Measurements from ENCODE around the gene SNUPN.
"Not testable (repeated sequence)": the region's sequence is repeated elsewhere in the genome, so short reads cannot be mapped to it uniquely, and the experiment has no call there.

The SNUPN gene

DNA sequence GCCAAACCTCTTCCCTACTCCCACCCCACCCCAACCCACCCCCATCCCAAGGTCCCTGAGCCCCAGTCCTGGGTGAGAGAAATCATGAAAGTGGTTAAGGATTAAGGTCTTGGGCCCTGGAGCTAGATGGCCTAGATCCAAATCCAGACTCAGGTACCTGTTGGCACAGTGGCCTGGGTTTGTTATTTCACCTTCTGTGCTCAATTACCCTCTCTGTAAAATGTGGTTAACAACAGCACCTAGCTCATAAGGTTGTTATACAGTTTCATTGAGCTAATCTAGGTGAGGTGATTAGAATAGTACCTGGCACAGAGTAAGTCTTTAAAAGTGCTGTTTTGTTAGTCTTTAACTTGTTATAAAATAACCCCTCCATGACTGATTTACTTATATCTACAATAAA is 6.4 kb upstream of the SNUPN start:
- DNase-seq: no peak

DNA sequence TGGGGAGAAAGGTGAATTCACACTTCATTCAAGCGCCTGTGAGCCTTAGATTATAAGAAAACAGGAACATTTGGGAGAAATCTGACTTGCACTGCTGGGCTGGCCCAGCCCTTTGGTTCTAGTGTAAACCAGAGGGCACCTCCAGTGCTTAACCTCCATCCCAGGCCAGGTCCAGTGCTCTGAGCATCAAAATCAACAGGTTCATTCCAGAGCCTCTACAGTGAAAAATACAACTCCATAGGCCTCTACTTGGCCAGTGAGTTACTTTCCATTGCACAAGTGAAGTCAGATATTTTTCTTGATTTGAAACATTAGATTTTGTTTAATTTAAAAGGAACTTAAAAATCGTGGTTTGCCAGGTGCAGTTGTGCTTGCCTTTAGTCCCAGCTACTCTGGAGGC is 3.0 kb downstream of the SNUPN start:
- DNase-seq: no peak

DNA sequence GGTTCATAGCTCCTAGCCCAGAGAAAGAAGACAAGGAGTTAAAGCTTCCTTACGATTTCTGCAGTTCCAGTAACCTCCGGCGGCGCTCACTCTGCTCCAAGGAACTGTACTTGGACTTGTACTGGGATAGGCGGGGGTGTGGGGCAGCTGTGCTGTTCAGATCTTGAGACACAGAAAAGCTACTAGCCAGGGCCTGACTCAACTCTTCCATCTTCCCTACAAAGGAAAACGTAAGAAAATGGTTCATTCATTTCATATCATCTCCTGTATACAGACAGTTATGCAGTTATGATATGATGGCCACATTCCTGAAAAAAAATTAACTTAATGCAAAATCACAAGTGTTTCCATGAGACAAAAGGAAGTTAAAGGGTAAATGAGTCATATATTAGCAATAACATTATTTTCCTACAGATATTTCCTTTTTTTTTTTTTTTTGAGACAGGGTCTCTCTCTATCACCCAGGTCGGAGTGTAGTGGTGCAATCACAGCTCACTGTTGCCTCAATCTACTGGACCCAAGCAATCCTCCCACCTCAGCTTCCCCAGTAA is 4.6 kb downstream of the SNUPN start:
- DNase-seq: no peak

DNA sequence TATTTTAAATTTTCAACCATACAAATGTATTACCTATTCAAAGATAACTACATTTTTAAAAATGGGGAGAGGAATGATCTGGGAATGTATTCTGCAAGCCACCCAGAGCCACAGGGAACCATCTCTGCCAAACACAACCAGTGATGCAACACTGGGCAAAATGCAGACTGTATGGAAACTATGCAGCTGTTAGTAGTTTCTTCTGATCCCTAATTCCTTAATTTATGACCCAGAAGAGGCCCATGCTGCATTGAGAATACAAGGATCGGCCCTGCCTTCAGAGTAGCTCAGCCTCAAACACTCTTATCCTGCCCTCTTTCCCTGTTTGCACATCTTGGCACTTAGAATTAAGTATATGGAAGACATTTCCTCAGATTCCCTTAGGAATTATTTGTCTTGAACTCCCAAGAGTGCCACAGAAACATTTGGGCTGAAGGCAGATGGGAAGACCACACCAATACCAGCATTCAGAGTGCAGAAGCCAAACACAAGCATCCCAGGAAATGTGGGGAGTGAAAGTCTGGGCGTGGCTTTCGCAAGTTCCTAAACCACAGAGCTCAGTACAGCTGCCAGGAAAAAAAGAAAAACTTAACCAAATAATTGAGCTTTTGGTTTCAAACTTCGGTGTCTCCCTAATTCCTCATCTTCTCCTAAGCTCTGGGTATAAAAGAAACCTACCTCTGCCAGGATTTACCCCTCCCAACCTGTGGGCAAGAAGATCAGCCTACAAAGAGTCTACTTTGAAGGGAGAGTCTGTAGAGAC is 5.3 kb downstream of the SNUPN start:
- no peak for DNase-seq

DNA sequence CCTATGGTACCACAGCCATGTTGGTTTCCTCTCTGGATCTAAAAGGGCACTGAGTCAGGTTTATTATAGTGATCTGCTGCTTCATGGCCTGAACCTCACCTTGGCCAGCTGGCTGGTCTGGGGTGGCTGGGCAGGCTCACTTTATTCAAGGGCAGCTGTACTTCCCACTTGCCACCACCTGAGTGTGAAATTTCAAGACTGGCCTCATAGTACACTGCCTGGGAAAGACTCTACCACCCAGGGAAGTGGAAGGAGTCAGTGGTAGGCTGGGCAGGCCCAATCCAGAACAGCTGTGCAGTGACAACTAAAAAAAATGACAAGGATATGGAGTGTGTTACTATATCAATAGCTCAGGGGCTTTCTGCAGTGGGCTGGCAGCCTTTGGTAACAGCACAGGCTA is 8.8 kb downstream of the SNUPN start:
- no peak for DNase-seq

DNA sequence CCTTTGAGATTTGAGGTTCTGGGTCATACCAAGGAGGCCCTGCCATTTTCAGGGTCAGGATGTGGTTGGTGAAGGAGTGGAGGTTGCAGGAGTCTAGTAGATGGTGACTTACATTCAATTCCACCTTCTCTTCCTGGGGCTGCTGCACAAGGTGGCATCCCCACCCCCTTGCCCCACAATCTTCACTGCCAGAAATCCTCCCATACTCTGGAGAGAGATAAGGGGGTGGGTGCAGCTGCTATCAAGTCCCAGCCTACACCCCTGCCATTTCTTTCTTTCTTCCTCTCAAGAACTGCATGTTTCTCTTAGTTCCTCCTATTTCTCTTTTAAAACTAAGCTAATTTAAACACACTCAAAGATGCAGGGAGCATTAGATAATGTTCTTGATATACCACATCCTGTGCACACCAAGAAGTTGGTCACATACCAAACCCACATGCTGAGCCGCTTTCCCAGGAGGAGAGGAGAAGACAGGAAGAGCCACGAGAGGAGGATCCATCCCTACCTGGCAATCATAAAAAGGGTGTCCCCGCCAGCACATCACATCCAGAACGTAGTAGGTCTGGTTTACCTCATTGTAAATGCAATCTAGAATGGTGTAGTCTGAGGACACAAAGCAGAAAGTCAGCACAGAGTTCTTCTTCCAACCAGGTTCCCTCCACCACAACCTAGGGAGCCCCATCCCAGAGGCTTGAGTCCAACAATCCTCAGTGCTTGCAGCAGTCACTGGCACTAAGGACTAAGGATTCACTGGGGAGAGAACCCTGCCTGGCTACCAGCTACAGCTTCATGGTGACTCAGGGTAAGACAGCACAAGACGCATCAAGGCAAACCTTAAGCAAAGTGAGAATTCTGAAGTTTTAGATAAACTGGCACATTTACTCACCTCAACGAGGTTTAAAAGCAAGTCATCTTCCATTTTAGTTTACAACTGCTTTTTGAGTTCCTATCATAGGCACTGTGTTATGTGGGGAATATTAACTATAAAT is 18.5 kb downstream of the SNUPN start:
- DNase-seq: no peak

DNA sequence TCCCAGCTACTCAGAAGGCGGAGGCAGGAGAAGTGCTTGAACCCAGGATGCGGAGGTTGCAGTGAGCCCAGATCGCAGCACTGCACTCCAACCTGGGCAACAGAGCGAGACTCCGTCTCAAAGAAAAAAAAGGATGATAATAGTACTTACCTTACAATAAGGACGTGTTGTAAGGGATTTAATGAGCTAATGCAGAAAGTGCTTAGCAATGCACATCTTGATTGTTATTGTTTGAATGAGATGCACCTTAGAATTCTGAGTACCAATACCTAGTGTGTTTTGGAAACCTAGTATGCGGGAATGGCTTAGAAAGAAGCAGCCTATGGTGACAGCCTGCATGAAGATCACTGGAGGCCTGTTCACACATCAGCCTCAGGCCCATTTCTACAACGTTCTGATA is 19.5 kb downstream of the SNUPN start:
- DNase-seq: no peak

DNA sequence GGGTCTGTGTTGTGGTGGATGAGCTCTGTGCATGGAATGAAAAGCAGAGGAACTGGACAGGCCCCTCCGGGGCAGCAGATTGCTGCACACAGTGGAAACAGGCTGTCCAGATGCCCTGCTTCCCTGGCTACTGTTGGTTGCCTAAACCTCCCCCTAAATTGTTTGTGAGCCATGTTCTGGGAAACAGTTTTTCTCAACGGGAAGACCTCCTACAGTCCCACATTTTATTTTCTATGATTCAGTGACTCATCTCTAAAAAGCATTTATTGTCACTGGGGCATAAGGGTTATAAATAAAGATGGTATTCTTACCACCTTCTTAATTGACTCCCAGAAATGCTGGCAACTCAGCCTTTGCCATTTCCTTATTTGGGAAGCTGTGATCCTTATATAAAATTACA is 26.1 kb downstream of the SNUPN start:
- DNase-seq: no peak

DNA sequence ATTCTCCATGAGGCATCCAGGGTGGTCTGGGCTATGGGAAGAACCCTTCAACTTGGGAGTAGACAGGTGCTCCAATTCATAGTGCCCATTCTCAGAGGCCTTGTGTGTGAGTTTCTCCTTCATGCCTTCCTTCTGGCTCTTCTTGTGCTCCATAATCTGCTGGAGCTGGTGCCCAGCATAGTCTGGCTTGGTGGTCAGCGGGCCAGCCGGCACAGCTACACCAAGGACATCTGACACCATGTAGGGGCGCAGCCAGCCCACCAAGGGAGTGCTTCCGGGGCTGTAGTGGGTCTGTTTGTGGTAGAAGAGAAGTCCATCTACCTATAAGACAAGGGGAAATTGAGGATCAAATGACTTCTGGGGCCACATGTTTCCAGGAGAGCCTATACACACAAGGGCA is 27.2 kb downstream of the SNUPN start:
- DNase-seq: no peak

DNA sequence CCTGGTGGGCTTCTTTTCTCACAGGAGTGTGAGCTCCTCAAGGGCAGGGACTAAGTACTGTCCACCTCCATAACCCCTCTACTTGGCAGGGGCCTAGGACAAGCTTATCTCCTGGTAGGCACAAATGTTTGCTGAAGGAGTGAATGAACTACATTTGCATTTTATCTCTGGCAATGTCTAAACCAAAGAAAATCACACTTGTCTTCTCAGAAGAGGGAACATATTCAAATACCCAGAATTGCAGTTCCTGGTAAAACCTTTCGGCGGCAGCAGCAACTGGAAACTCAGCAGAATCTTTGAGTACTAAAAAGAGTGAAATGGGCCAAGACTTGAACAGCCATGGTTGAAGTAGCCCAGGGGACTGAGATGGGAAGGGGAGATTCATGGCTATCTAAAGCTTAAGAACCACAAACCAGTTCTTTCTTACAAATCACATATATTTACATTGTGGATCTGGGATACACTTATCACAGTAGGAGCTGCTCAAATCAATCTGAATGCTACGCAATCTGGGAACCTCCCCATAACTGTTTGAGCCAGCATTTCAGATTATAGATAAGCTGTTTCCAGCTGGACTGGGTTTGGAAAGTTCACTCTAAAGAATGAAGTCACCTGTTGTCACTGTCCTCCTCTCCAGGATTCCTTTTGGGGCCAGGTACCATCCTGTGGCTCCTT is 27.7 kb downstream of the SNUPN start:
- DNase-seq: no peak

DNA sequence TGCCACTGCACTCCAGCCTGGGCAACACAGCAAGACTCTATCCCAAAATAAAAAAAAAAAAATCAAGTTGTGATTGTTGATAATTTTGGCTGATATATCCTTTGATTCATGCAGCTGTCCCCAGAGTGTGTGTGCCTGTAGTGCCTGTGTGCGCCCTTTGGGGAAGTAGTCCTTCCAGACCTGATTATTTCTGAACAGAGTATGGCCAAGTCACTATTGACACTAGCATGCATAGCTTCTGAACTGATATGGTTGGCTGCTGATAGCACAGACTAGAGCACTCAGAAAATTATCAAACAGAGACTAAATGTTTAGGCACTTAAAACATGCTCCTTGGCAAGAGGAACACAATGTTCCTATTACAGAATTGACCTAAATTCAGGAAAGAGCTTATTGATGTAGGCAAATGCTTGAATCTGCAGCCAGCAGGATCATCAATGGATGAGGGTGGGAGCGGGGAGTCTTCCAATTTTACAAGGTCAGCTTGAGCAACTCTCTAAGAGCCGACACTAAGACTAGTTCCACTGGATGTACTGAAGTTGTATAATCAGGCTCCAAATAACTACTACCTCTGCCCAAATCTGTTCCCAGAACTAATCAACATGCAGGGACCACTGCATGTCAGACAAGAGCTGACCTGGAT is 28.7 kb downstream of the SNUPN start:
- DNase-seq: no peak

DNA sequence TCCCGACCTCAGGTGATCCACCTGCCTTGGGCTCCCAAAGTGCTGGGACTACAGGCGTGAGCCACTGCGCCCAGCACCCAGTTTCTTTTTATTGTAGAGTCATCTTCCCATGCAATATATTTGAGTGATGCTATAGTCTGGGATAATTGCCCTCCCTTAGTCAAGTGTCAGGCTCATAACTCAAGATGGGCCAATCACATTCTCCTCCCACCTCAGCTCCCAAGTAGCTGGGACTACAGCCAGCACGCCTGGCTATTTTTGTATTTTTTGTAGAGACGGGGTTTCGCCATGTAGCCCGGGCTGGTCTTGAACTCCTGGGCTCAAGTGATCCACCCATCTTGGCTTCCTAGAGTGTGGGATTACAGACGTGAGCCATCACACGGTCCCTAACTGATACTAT is 31.2 kb downstream of the SNUPN start:
- DNase-seq: no peak

DNA sequence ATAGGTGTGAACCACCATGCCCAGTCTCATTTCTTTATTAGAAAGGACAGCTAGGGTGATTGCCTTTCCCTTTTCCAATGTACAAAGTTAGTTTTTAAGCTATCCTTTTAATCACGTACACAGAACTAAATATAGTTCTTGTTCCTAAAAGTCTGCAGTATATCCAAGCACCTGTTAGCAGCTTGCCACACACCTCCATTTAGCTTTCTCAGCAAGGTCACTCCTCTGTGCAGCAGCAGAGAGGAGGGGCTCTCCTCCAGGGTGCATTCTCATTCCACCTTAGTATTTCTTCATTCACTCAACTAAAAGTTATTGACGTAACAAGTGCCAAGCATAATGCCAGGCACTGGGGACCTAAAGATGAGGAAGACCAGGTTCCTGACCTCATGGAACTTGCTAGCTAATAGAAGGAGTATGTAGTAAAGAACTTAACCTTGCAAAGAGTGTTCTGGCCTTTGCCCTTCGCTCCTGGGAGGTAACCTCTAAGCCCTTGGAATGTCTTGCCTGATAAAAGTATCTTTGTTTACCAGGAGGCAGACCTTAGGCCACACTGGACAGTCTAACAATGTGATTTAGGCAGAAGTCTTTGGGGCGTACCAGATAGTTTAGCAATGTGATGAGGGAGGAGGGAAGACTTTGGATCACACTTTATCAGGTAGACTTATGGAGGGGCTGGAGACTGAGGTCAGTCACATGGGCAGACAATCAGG is 33.7 kb downstream of the SNUPN start:
- no peak for DNase-seq

DNA sequence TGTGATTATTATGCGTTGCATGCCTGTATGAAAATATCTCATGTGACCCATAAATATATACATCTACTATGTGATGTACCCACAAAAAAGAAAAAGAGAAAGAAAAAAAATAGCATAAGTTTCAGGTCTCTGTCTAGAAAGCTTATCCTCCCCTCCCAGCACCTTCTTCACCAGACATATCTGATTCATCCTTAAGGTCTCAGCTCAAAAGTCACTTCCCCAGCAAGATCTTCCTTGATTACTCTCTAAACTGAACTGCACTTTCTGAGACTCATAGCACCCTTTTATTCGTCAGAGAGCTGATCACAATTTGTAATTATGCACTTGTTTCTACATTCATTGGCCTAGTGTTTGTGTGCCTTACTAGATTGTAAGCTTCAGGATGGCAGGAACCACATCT is 35.3 kb downstream of the SNUPN start:
- no peak for DNase-seq

DNA sequence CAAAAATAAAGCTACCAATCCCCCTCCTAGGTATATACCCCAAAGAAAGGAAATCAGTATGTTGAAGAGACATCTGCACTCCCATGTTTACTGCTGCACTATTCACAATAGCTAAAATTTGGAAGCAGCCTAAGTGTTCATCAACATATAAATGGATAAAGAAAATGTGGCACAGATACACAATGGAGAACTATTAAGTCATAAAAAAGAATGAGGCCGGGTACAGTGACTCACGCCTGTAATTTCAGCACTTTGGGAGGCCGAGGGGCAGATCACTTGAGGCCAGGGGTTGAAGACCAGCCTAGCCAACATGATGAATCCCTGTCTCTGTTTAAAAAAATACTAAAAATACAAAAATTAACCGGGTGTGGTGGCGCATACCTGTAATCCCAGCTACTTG is 36.5 kb downstream of the SNUPN start:
- no peak for DNase-seq

DNA sequence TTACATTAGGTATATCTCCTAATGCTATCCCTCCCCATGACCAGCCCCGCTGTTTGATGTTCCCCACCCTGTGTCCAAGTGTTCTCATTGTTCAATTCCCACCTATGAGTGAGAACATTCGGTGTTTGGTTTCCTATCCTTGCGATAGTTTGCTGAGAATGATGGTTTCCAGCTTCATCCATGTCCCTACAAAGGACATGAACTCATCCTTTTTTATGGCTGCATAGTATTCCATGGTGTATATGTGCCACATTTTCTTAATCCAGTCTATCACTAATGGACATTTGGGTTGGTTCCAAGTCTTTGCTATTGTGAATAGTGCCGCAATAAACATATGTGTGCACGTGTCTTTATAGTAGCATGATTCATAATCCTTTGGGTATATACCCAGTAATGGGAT is 39.1 kb downstream of the SNUPN start:
- not testable (repeated sequence) for DNase-seq

DNA sequence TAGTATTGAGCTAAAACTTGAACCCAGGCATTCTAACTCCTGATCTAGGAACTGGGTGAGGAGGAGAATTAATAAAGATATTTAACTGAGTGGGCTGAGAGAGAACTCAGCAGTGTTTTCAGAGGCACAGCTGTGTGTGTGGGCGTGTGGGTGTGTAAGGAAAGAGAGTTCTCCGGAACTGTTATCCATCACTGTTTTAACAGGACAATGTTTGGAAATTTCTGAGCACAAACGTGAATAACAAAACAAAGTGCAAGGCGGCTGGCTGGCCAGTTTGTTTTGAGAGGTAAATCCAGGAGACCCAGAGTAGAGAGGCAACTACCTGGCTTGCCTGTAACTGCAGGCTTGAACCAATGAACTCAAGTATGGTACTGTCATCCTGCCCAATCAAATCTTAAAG is 41.4 kb downstream of the SNUPN start:
- no peak for DNase-seq

DNA sequence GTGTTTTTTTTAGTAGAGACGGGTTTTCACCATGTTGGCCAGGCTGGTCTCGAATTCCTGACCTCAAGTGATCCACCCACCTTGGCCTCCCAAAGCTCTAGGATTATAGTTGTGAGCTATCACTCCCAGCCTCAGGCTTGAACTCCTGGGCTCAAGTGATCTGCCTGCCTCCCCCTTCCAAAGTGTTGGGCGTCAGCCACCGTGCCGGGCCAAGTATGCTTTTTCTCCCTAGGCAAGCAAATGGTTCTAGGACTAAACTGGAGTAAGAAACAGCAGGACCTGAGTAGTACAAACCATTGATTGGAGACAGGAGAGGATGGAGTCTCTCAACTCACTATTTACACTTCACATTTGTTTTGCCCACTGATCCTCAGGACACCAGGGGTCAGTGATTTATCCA is 41.8 kb downstream of the SNUPN start:
- DNase-seq: no peak

DNA sequence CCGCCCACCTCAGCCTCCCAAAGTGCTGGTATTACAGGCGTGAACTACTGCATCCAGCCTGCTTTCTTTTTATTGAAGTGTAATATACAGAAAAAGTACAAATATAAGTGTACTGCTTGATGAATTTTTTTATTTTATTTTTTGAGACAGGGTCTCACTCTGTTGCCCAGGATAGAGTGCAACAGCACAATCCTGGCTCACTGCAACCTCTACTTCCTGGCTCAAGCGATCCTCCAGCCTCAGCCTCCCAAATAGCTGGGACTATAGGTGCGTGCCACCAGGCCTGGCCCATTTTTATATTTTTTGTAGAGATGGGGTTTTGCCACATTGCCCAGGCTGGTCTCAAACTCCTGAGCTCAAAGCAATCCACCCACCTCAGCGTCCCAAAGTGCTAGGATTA is 42.6 kb downstream of the SNUPN start:
- not testable (repeated sequence) for DNase-seq

DNA sequence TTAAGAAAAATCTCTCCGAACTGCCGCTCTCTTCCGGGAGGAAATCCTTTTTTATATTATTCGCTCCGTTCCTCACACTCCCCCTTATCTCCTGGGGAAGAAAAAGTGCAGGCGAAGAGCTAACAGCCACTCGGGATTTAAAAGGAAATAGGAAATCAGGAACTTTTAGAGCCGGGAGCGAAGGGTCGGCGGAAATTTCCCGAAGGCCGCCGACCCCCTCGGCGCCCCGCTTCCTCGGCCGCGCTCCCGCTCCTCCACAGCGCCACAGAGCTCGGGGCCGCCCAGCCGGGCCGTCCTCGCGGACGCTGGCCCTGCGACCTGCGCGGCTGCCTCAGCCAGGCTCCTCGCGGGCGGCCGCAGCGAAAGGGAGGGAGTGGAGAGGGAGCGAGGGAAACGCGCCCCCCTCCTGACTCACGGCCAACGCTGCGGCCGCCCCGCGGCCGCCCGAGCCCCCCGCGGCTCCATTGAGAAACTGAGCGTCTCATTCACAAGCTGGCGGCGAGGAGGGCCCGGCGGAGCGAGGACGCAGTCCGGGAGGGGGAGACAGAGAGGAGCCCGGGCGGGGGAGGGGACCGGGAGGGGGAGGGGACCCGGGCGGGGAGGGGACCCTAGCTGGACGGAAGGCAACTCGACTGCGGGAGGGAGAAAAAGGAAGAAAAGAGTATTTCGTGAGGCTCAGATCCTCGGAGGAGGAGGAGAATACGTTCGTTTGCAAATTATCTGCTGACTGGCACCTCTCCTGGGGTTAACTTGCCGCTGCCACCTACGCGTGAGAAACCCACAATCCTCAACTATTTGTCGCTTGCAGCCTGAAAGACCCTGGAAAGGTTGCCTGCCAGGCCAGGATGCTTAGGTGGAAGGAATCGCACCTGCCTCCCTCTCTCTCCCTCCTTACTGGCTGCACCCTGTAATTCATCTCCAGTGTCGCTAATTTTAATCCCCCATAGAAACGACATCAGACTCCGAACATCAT is 46.3 kb downstream of the SNUPN start, which contains the start of gene PTPN9:
Gene PTPN9, minus strand, starts transcription at position 368 of the 973 bp plus-strand sequence. CDS start 539 bp downstream, outside the sequence.
- peak; percentile 10 to 64 (median 30) for DNase-seq
